Neutrophil (primary cell): ENCODE measurements around the gene MDGA2.

Source experiments
- H3K27ac ChIP-seq: fragments of 200-600 bp; sonication (generic); 2 replicates; pipeline ENCODE4 v1.5.1; 2016; ENCODE audit warnings: mild to moderate bottlenecking, moderate library complexity
- H3K27me3 ChIP-seq: fragments of 200-600 bp; sonication (generic); 2 replicates; pipeline ENCODE4 v1.6.0; 2016; ENCODE audit warnings: mild to moderate bottlenecking
- H3K36me3 ChIP-seq: fragments of 200-600 bp; sonication (generic); 2 replicates; pipeline ENCODE4 v1.5.1; 2017
- H3K4me1 ChIP-seq, 2 experiments: fragments of 200-600 bp in 1 of 2; sonication (generic) in 1 of 2; 1 replicate in 1 of 2; 2 replicates in 1 of 2; pipeline versions ENCODE4 v1.5.1 to v1.6.1; 2013 to 2016; ENCODE audit warnings: low read depth in 1 of 2, low read length in 1 of 2, mild to moderate bottlenecking in 1 of 2, moderate library complexity in 1 of 2; ENCODE audit not compliant: control insufficient read depth in 1 of 2, insufficient read depth in 1 of 2
- H3K4me3 ChIP-seq, 2 experiments: fragments of 200-600 bp in 1 of 2; sonication (generic) in 1 of 2; 1 replicate in 1 of 2; 2 replicates in 1 of 2; pipeline ENCODE4 v1.5.1; 2013 to 2016; ENCODE audit warnings: low read depth in 1 of 2, low read length in 1 of 2, mild to moderate bottlenecking in 1 of 2, moderate library complexity in 1 of 2
- H3K9me3 ChIP-seq: fragments of 200-600 bp; sonication (generic); 2 replicates; pipeline ENCODE4 v1.5.1; 2016
- TF ChIP-seq, protein P1 (sequence below): fragments of 200-600 bp; sonication (generic); IDR thresholded peaks from 2 replicates; pipeline ENCODE4 v1.5.1; 2016; ENCODE audit warnings: antibody characterized with exemption

Gene MDGA2

DNA sequence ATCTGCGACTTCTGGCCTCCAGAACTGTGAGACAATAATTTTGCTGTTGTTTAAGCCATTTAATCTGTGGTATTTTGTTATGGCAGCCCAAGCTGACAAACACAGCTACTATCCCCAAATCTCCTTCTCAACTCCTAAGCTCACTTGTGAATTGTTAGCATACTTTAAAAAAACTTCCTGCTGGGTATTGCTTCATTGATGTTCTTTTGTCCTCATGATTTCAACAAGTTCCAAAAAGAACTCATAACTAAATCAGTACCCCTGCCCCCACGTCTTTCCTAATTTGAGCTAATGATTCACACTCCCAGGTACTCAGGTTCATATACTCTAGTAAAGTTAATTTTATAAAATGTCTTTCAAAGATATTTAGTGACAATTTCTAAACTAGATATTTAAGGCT is 125.5 kb downstream of the MDGA2 start:
- no peaks in the 10 kb centered on the region for H3K4me1 ChIP-seq
- TF ChIP-seq, protein P1, sequence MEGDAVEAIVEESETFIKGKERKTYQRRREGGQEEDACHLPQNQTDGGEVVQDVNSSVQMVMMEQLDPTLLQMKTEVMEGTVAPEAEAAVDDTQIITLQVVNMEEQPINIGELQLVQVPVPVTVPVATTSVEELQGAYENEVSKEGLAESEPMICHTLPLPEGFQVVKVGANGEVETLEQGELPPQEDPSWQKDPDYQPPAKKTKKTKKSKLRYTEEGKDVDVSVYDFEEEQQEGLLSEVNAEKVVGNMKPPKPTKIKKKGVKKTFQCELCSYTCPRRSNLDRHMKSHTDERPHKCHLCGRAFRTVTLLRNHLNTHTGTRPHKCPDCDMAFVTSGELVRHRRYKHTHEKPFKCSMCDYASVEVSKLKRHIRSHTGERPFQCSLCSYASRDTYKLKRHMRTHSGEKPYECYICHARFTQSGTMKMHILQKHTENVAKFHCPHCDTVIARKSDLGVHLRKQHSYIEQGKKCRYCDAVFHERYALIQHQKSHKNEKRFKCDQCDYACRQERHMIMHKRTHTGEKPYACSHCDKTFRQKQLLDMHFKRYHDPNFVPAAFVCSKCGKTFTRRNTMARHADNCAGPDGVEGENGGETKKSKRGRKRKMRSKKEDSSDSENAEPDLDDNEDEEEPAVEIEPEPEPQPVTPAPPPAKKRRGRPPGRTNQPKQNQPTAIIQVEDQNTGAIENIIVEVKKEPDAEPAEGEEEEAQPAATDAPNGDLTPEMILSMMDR: no peak
- H3K27ac ChIP-seq: no peak overlapping the region
- no peaks in the 10 kb centered on the region for H3K9me3 ChIP-seq
- H3K4me3 ChIP-seq: no peak overlapping the region
- H3K36me3 ChIP-seq: no peaks in the 10 kb centered on the region
- H3K27me3 ChIP-seq: no peaks in the 10 kb centered on the region

DNA sequence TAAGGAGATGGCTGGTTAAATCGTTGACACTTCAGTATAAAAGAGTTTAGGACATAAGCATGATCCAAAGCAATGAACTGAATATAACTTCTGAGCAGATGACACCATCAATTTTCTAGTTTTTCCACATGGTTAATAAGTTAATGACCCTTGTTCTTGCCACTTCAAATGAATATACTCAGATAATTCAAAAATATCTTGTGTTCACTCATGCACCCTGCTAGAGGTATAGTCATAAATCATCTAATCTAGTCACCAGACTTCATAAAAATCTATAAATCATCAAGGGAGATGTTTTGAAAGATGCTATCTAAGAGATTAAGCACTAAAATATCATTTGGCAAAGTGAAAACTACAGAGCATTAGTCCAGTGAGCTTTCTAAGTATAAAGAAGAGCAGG is 131.9 kb downstream of the MDGA2 start:
- TF ChIP-seq, protein P1: no peak
- H3K9me3 ChIP-seq: no peaks in the 10 kb centered on the region
- no peak overlapping the region for H3K4me3 ChIP-seq

DNA sequence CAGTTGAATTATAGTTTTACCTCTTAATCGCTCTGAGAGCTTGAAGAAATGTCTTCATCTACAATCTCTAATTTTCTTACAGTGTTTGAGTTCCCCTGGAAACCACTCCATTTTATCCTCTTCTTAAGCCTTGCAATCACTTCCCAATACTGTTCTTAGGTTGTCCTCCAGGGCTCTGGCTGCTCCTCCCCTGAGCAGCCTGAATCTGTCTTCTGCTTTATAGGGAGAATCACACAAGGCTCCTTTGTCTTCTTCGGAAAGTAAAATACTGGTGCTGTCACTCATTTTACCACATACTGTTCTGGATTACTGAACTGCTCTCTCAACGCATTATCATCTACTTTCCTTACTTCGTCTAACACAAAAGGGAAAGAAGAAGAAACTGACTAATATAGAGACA is 133.7 kb downstream of the MDGA2 start:
- Histone ChIP-seq H3K9me3 (no peaks in the 10 kb centered on the region), H3K27ac (no peak overlapping the region), H3K4me1 (no peaks in the 10 kb centered on the region), H3K36me3 (no peaks in the 10 kb centered on the region), H3K4me3 (no peak overlapping the region), H3K27me3 (no peaks in the 10 kb centered on the region)
- TF ChIP-seq, protein P1: no peak

More for the DNA sequence above, 131.9 kb downstream of the MDGA2 start:
- no peak overlapping the region for H3K27ac ChIP-seq
- H3K27me3 ChIP-seq: no peaks in the 10 kb centered on the region
- H3K4me1 ChIP-seq: no peaks in the 10 kb centered on the region
- no peaks in the 10 kb centered on the region for H3K36me3 ChIP-seq

DNA sequence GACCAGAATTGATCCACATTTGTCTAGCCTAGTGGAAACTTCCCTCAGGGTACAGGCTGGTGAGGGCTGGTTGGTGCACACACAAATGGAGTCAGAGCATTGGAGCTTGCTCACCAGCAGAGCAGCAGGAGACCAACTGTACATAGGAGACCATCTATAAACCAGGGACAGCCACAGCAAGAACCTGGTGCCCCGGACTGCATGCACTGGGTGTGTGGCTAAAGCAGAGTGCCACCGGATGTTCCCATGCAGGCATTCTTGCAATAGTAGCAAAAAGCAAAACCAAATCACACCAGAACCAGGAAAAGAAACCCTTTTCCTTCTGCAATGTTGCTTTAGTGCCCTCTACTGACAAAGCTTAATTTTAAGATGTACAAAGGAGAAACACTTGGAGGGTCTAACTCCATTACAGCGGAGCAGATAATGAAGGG is 136.4 kb downstream of the MDGA2 start:
- Histone ChIP-seq H3K27me3 (no peaks in the 10 kb centered on the region), H3K36me3 (no peaks in the 10 kb centered on the region), H3K9me3 (no peaks in the 10 kb centered on the region), H3K4me1 (no peaks in the 10 kb centered on the region), H3K4me3 (no peak overlapping the region), H3K27ac (no peak overlapping the region)
- TF ChIP-seq, protein P1: no peak

DNA sequence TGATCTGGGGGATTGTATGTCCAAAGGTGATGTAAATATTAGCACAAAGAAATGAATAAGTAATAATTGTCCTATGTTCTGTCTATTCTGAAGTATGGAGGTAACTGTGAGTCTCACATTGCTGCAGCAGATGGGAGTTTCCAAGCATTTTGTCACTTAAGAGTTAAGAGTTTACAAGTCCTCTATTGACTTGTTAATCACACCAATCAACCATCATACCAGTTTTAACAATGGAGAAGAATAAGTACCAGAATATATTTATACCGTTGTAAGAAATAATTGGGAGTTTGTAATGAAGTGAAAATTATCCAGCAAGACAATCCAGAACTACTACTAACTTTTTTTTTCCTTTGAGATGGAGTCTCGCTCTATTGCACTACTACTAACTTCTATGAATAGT is 139.1 kb downstream of the MDGA2 start:
- Histone ChIP-seq H3K27ac (no peak overlapping the region), H3K36me3 (no peaks in the 10 kb centered on the region), H3K27me3 (no peaks in the 10 kb centered on the region), H3K9me3 (no peaks in the 10 kb centered on the region), H3K4me3 (no peak overlapping the region), H3K4me1 (no peaks in the 10 kb centered on the region)
- TF ChIP-seq, protein P1: no peak
